Measurements from ENCODE around the gene PARP16.

DNA sequence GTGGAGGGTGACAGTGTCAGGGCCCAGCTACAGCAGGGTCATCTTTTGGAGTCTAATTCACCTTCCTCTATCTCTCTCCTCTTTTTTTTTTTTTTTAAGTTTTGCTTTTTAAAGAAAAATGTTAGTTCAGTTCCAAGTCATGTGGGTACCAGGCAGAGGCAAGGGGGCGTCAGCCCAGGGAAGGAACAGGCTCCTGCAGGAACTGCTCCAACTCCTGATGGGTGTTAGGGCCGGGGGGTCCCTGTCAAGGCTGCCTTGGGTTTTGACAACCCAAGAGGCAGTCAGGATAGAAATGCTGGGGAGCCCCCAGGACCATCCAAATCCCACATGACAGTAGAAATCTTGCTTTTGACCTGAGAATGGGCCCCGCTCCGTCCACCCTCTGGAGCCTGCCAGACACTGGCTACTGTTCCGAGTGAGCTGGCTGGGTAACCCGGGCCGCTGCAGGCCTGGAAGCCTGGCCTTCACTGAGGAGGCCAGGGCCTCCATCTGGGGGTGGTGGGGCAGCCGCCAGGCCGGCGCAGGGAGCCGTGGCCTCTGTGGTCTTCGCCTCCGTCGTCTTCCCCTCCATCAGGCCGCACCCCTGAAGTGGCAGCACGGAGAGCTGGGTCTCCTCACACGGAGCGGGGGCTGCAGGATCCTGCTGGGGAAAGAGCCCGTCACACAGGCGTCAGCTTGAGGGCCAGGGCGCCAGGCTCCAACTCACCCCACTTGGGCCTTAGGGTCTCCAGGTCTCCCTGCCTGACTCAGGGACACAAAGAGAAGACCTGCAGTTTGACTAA is 42.0 kb upstream of the PARP16 start:
- TF ChIP-seq POLR2A (IDR thresholded peaks at IDR 0.05) (no peak), CTCF (IDR thresholded peaks at IDR 0.05) (no peak), POLR2AphosphoS5 (IDR thresholded peaks at IDR 0.05; ENCODE audit: insufficient read depth in 1 of 2, low read depth in 1 of 2) (no peak)

Measured in vagina (tissue), 2 donors.